ENCODE measurements around the gene DAPK2. TPM values are rescaled to one million over a fixed set of nuclear protein-coding genes. Genes with fewer than 3 reads are reported as not detected.

Gene DAPK2
- total and polyA plus RNA-seq, 2 donors (not counting 1 experiment from before 2014, with no cell fraction given): 8.3 to 31.9 TPM

DNA sequence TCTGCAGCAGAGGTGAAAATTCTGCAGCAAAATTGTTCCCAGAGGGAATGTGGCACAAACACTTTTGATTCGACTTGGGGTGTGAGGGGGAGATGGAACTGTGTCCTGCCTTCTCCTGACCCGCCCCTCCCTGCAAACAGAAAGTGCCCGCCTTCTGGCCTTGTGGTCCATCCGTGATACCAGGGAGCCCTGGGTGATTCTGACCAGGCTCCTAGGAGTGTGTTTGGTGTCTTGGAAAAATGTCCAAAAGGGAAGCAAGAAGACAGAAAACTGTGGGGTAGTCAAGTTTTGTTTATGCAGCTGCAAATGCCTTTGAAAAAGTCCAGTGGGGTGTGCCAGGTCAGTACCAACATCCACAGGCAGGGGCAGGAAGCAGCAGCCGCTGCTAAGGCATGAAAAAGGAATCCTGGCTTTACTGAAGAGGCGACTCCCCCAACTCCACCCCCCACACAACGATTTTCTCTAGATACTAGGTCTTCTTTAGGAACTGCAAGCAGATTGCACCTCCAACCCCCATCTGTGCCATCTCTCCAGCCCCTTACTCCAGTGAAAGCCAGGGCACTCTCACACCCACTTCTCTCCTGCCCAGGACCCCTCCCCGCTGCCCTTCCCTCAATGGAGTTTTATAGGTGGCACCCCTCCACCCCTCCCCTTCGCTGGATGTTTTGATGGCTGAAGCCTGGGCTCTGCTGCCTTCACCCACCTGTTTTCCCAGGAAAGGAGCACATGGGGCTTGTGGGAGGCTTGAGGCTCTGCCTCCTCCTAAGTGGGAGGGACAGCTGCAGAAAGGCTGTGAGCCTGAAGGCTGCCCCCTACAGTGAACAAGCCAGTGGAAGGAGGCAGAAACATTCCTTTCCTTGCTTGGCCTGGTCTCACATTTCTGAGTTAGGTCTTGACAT is 130.2 kb downstream of the DAPK2 start:
- no peaks in the 10 kb centered on the region for H3K9me3 ChIP-seq (ENCODE audit: control extremely low read depth in 1 of 3, control insufficient read depth in 2 of 3, insufficient read depth in 1 of 3, low read length in 2 of 3)
- no peaks in the 10 kb centered on the region for H4K20me1 ChIP-seq (ENCODE audit: control insufficient read depth, insufficient read depth, low read length, poor library complexity, severe bottlenecking)
- no peak overlapping the region for H3K27ac Mint-ChIP-seq
- no peaks in the 10 kb centered on the region for H3K36me3 ChIP-seq (replicated peaks in 1 of 2; ENCODE audit: control extremely low read depth in 1 of 2, control insufficient read depth in 1 of 2, extremely low read depth in 1 of 2, insufficient read depth in 2 of 2, low read length in 1 of 2)
- no peak overlapping the region for H3K4me3 ChIP-seq (ENCODE audit: control extremely low read depth in 1 of 5, extremely low read depth in 1 of 5, insufficient read depth in 1 of 5, low read depth in 2 of 5, low read length in 4 of 5)
- no peaks in the 10 kb centered on the region for H3K27me3 ChIP-seq (replicated peaks in 1 of 4; ENCODE audit: control extremely low read depth in 1 of 4, control insufficient read depth in 3 of 4, insufficient read depth in 4 of 4, low read length in 3 of 4)
- no peak overlapping the region for H3K4me3 Mint-ChIP-seq
- POLR2A ChIA-PET: no interaction called here
- H3K4me1 ChIP-seq (ENCODE audit: control insufficient read depth in 2 of 2, insufficient read depth in 2 of 2, low read length in 2 of 2): no peaks in the 10 kb centered on the region
- intact Hi-C loops (cut with micrococcal nuclease): no loop called here
- ATAC-seq (ENCODE audit: low read depth) (no peak), DNase-seq (no peak)
- no peak overlapping the region for H3K4me2 ChIP-seq (replicated peaks; ENCODE audit: low read depth, low read length, poor library complexity, severe bottlenecking)
- no peak overlapping the region for H2AFZ ChIP-seq (ENCODE audit: insufficient read depth, low read depth, low read length, poor library complexity, severe bottlenecking)
- H3K27me3 Mint-ChIP-seq: no peaks in the 10 kb centered on the region
- WGBS (ENCODE audit: insufficient coverage): 72% methylated on average over 7 of the region's 9 CpGs
- H3K79me2 ChIP-seq (ENCODE audit: control insufficient read depth, insufficient read depth, low read length): no peaks in the 10 kb centered on the region
- H3K9ac ChIP-seq (ENCODE audit: low read length): no peak overlapping the region
- no peaks in the 10 kb centered on the region for H3K9me3 Mint-ChIP-seq (ENCODE audit: insufficient read depth)
- H3K4me1 Mint-ChIP-seq: peaks cover 8% of the 10 kb centered on the region
- TF ChIP-seq CTCF (IDR thresholded peaks at IDR 0.05): no peak
- TF ChIP-seq EZH2 (IDR thresholded peaks at IDR 0.05; ENCODE audit: borderline replicate concordance, insufficient read depth, low read depth, low read length, poor library complexity, severe bottlenecking): no peak
- CTCF ChIA-PET: interaction anchor here (0.8 to 1.2 kb wide), 2 partner anchors 94 to 131 kb away, joined by 3 read pairs; partner anchors contain the start of gene DAPK2
- no peak overlapping the region for H3K27ac ChIP-seq (ENCODE audit: low read length in 2 of 2)

DNA sequence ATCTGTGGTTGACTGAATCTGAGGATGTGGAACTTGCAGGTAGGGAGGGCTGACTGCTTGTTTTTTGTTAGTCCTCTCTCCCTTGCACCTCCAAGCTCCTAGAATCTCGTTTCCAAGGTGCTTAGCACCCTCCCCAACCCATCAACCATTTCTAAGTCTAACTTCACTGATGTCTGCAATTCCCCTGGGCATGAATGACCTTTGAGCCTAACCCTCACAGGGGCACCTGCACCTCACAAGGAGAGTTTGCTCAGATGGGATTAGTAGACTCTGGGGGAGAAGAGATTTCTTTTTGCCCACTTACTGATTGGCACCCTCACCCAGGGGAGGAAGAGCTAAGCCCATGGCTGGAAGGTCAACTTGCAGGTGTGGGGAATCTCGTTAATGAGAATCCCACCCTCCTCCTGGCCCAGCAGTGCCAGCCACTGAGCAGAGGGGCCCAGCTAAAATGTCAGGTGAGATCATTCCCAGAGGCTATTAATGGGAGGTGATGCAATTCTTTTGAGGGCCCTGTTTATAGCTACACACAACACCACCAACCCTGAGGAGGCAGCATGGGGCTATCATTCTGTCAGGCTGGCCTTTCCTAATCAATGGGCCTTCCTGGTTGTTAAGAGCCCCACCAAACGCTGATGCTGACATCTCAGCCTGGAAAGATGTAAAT is 130.9 kb downstream of the DAPK2 start:
- Mint-ChIP-seq H3K27me3 (no peaks in the 10 kb centered on the region), H3K9me3 (ENCODE audit: insufficient read depth) (no peaks in the 10 kb centered on the region), H3K4me3 (no peak overlapping the region), H3K27ac (no peak overlapping the region), H3K4me1 (peaks cover 2% of the 10 kb centered on the region)
- DNase-seq: no peak
- Histone ChIP-seq H3K9ac (ENCODE audit: low read length) (no peak overlapping the region), H4K20me1 (ENCODE audit: control insufficient read depth, insufficient read depth, low read length, poor library complexity, severe bottlenecking) (no peaks in the 10 kb centered on the region), H3K79me2 (ENCODE audit: control insufficient read depth, insufficient read depth, low read length) (no peaks in the 10 kb centered on the region), H3K4me3 (ENCODE audit: control extremely low read depth in 1 of 5, extremely low read depth in 1 of 5, insufficient read depth in 1 of 5, low read depth in 2 of 5, low read length in 4 of 5) (no peak overlapping the region), H3K9me3 (ENCODE audit: control extremely low read depth in 1 of 3, control insufficient read depth in 2 of 3, insufficient read depth in 1 of 3, low read length in 2 of 3) (no peaks in the 10 kb centered on the region), H3K4me1 (ENCODE audit: control insufficient read depth in 2 of 2, insufficient read depth in 2 of 2, low read length in 2 of 2) (no peaks in the 10 kb centered on the region), H3K36me3 (replicated peaks in 1 of 2; ENCODE audit: control extremely low read depth in 1 of 2, control insufficient read depth in 1 of 2, extremely low read depth in 1 of 2, insufficient read depth in 2 of 2, low read length in 1 of 2) (no peaks in the 10 kb centered on the region), H2AFZ (ENCODE audit: insufficient read depth, low read depth, low read length, poor library complexity, severe bottlenecking) (no peak overlapping the region), H3K4me2 (replicated peaks; ENCODE audit: low read depth, low read length, poor library complexity, severe bottlenecking) (no peak overlapping the region), H3K27ac (ENCODE audit: low read length in 2 of 2) (no peak overlapping the region), H3K27me3 (replicated peaks in 1 of 4; ENCODE audit: control extremely low read depth in 1 of 4, control insufficient read depth in 3 of 4, insufficient read depth in 4 of 4, low read length in 3 of 4) (no peaks in the 10 kb centered on the region)
- ChIA-PET CTCF (interaction anchor here (0.8 to 1.2 kb wide), 2 partner anchors 95 to 131 kb away, joined by 3 read pairs; partner anchors contain the start of gene DAPK2), POLR2A (no interaction called here)
- TF ChIP-seq CTCF (IDR thresholded peaks at IDR 0.05): no peak
- intact Hi-C loops (cut with micrococcal nuclease): no loop called here
- WGBS (ENCODE audit: insufficient coverage): 70% methylated on average over 1 of the region's 3 CpGs
- peak; percentile 57 for ATAC-seq (ENCODE audit: low read depth)

Measured in B cell (primary cell).